Neuronal stem cell (in vitro differentiated cells): ENCODE results near the gene CDC42BPA.

Source experiments
- DNase-seq: peaks from one replicate; pipeline ENCODE4 v3.0.0-alpha.2; 2013; ENCODE audit warnings: low spot score
- H2AFZ ChIP-seq: one replicate; pipeline ENCODE4 v1.6.1; 2013; ENCODE audit warnings: mild to moderate bottlenecking, low read length, inconsistent platforms
- H2AK5ac ChIP-seq: 2 replicates; pipeline ENCODE4 v1.6.1; 2013; ENCODE audit warnings: low read depth, mild to moderate bottlenecking, inconsistent platforms, low read length, moderate library complexity, mixed read lengths
- H2BK120ac ChIP-seq: 2 replicates; pipeline ENCODE4 v1.6.1; 2013; ENCODE audit warnings: low read depth, mild to moderate bottlenecking, inconsistent platforms, low read length, moderate library complexity, mixed read lengths
- H2BK12ac ChIP-seq: one replicate; pipeline ENCODE4 v1.6.1; 2013; ENCODE audit warnings: low read length, inconsistent platforms
- H2BK15ac ChIP-seq: 2 replicates; pipeline ENCODE4 v1.6.1; 2013; ENCODE audit warnings: mild to moderate bottlenecking, low read length, inconsistent platforms, mixed read lengths
- H2BK5ac ChIP-seq: one replicate; pipeline ENCODE4 v1.6.1; 2013; ENCODE audit warnings: inconsistent platforms, mild to moderate bottlenecking, low read length, moderate library complexity
- H3K14ac ChIP-seq: one replicate; pipeline ENCODE4 v1.6.1; 2013; ENCODE audit warnings: low read length, inconsistent platforms
- H3K18ac ChIP-seq: 2 replicates; pipeline ENCODE4 v1.6.1; 2013; ENCODE audit warnings: low read length, inconsistent platforms
- H3K23ac ChIP-seq: 2 replicates; pipeline ENCODE4 v1.6.1; 2013; ENCODE audit warnings: low read depth, mild to moderate bottlenecking, mixed read lengths, low read length, inconsistent platforms; ENCODE audit not compliant: poor library complexity
- H3K27ac ChIP-seq: replicated peaks from 3 replicates; pipeline ENCODE4 v1.5.1; 2013; ENCODE audit warnings: low read length, inconsistent platforms
- H3K27me3 ChIP-seq, 3 experiments: 2 replicates each; pipeline ENCODE4 v1.6.1; 2013; ENCODE audit warnings: low read length in 3 of 3, mild to moderate bottlenecking in 2 of 3, inconsistent platforms in 1 of 3, low read depth in 1 of 3, mixed read lengths in 1 of 3, moderate library complexity in 1 of 3; ENCODE audit not compliant: control insufficient read depth in 3 of 3, insufficient read depth in 3 of 3
- H3K36me3 ChIP-seq, 2 donors: replicated peaks in 1 of 2; 2 replicates each; pipeline ENCODE4 v1.6.1; 2013; ENCODE audit warnings: low read length in 2 of 2; ENCODE audit not compliant: control insufficient read depth in 2 of 2, insufficient read depth in 2 of 2
- H3K4ac ChIP-seq: 2 replicates; pipeline ENCODE4 v1.6.1; 2013; ENCODE audit warnings: inconsistent platforms, mild to moderate bottlenecking, low read length, moderate library complexity
- H3K4me1 ChIP-seq, 2 donors: 1 replicate in 1 of 2; 2 replicates in 1 of 2; pipeline ENCODE4 v1.6.1; 2013; ENCODE audit warnings: low read length in 2 of 2, low read depth in 1 of 2; ENCODE audit not compliant: control insufficient read depth in 2 of 2, insufficient read depth in 1 of 2
- H3K4me2 ChIP-seq: one replicate; pipeline ENCODE4 v1.6.1; 2013; ENCODE audit warnings: mild to moderate bottlenecking, low read length, inconsistent platforms; ENCODE audit not compliant: insufficient read depth, poor library complexity, severe bottlenecking
- H3K4me3 ChIP-seq, 2 donors: 2 replicates each; pipeline ENCODE4 v1.5.1; 2013; ENCODE audit warnings: low read length in 2 of 2, mild to moderate bottlenecking in 2 of 2, inconsistent platforms in 1 of 2, moderate library complexity in 1 of 2
- H3K79me1 ChIP-seq: one replicate; pipeline ENCODE4 v1.6.1; 2013; ENCODE audit warnings: low read depth, mild to moderate bottlenecking, inconsistent platforms, low read length, moderate library complexity
- H3K9ac ChIP-seq: one replicate; pipeline ENCODE4 v1.6.1; 2013; ENCODE audit warnings: mild to moderate bottlenecking, low read depth, low read length, inconsistent platforms; ENCODE audit not compliant: poor library complexity
- H3K9me3 ChIP-seq, 2 donors: replicated peaks in 1 of 2; 2 replicates each; pipeline versions ENCODE3 to v1.6.1; 2013; ENCODE audit warnings: low read length in 2 of 2, mild to moderate bottlenecking in 2 of 2, inconsistent platforms in 1 of 2, low read depth in 1 of 2, mixed read lengths in 1 of 2, moderate library complexity in 1 of 2; ENCODE audit not compliant: control insufficient read depth in 2 of 2, insufficient read depth in 1 of 2
- H4K8ac ChIP-seq: one replicate; pipeline ENCODE4 v1.6.1; 2013; ENCODE audit warnings: low read depth, mild to moderate bottlenecking, inconsistent platforms, low read length, moderate library complexity
- H4K91ac ChIP-seq: one replicate; pipeline ENCODE4 v1.6.1; 2013; ENCODE audit warnings: low read length, low read depth, mild to moderate bottlenecking, inconsistent platforms; ENCODE audit not compliant: poor library complexity
- WGBS, 2 donors: extraction: QIAGEN DNeasy Blood & Tissue Kit; methylation state at CpG; one replicate each; pipeline ENCODE4 v1.1.7; 2013; ENCODE audit warnings: missing lambda C conversion rate in 2 of 2, mixed read lengths in 1 of 2; ENCODE audit not compliant: insufficient read length in 2 of 2, insufficient replicate concordance in 1 of 2; ENCODE audit errors: extremely low coverage in 2 of 2; 5-methylcytosine and 5-hydroxymethylcytosine counted together

Gene CDC42BPA

DNA sequence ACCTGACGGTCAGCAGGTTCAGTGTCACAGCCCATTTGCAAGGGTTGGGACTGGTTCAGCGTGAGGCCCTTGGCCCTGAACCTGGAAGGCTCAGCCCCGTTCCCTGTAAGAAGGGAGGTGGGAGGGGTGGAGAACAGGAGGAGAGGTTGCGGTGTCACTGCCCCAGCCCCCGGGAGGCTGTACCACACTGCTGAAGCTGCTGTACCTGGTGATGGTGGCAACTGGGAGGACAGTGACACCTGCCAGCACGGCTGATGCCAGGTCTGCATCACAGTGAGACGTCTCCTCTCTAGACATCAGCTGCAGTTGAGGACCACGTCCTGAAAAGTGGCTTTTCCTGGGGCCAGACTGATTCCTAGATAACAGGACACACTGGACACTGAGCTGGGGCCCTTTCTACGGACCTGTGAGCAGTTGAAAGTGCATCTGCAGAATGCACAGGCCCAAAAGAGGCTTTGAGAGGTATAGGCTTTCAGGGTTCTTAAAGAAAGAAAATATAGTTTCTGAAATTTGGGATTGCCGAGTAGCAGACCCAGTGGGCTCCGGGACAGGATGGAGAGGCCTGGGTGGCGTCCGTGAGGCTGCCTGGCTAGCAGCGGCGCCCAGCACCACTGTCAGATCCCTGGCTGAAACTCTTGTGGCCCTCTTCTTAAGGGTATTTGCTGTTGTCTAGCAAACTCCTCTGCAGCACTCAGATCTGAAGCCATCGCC, 330.5 kb downstream of the CDC42BPA start:
- no peaks in the 10 kb centered on the region for H3K27me3 ChIP-seq
- H3K4ac ChIP-seq = no peak overlapping the region

GRCh38 chr1:226987179-226987536, 331.1 kb downstream of the CDC42BPA start:
- Histone ChIP-seq H2AK5ac (no peak overlapping the region), H2BK15ac (no peak overlapping the region), H3K4me2 (no peak overlapping the region), H3K23ac (peak overlapping the region; percentile 55), H3K18ac (no peak overlapping the region), H4K8ac (no peak overlapping the region), H3K4me1 (no peaks in the 10 kb centered on the region), H3K27ac (no peak overlapping the region), H2AFZ (no peak overlapping the region), H3K14ac (no peak overlapping the region), H3K79me1 (no peaks in the 10 kb centered on the region), H2BK120ac (no peak overlapping the region), H3K4me3 (no peak overlapping the region), H3K4ac (no peak overlapping the region), H2BK5ac (no peak overlapping the region), H4K91ac (no peak overlapping the region), H3K27me3 (no peaks in the 10 kb centered on the region), H3K9ac (no peak overlapping the region), H2BK12ac (no peak overlapping the region), H3K36me3 (peaks cover 0 to 33% of the 10 kb centered on the region in 2 donors), H3K9me3 (peaks cover 0 to 2% of the 10 kb centered on the region in 2 donors)
- no peak for DNase-seq
- no CpG with 5 or more reads among the region's 8 CpGs for WGBS, 2 donors

More for the DNA sequence above, 330.5 kb downstream of the CDC42BPA start:
- Histone ChIP-seq H2BK5ac (no peak overlapping the region), H4K8ac (peak overlapping the region; percentile 82), H2BK12ac (no peak overlapping the region), H3K9ac (peak overlapping the region; percentile 60), H2BK120ac (no peak overlapping the region), H2AFZ (no peak overlapping the region), H3K4me1 (peaks cover 0 to 2% of the 10 kb centered on the region in 2 donors), H3K14ac (no peak overlapping the region), H3K27ac (no peak overlapping the region), H3K79me1 (no peaks in the 10 kb centered on the region), H3K9me3 (peaks cover 0 to 2% of the 10 kb centered on the region in 2 donors), H2BK15ac (no peak overlapping the region), H3K23ac (no peak overlapping the region), H3K36me3 (peaks cover 0 to 33% of the 10 kb centered on the region in 2 donors), H3K4me3 (no peak overlapping the region), H2AK5ac (no peak overlapping the region), H3K18ac (no peak overlapping the region), H4K91ac (no peak overlapping the region), H3K4me2 (no peak overlapping the region)
- DNase-seq = no peak
- no CpG with 5 or more reads among the region's 16 CpGs for WGBS, 2 donors

GRCh38 chr1:226986496-226987178, 331.7 kb downstream of the CDC42BPA start:
- no peak overlapping the region for H2AFZ ChIP-seq
- H3K4me1 ChIP-seq = no peaks in the 10 kb centered on the region

GRCh38 chr1:226985839-226986463, 332.3 kb downstream of the CDC42BPA start:
- H2AFZ ChIP-seq = no peak overlapping the region
- no peaks in the 10 kb centered on the region for H3K4me1 ChIP-seq
- H3K4ac ChIP-seq = no peak overlapping the region
- H4K8ac ChIP-seq = no peak overlapping the region
- H3K36me3 ChIP-seq = peaks cover 0 to 33% of the 10 kb centered on the region in 2 donors
- H3K4me3 ChIP-seq = no peak overlapping the region
- no peak overlapping the region for H3K9ac ChIP-seq
- peaks cover 0 to 2% of the 10 kb centered on the region in 2 donors for H3K9me3 ChIP-seq
- H2AK5ac ChIP-seq = no peak overlapping the region
- H2BK15ac ChIP-seq = no peak overlapping the region
- no peak overlapping the region for H3K23ac ChIP-seq
- no peaks in the 10 kb centered on the region for H3K79me1 ChIP-seq
- H3K14ac ChIP-seq = no peak overlapping the region
- no peak overlapping the region for H4K91ac ChIP-seq
- WGBS, 2 donors = no CpG with 5 or more reads among the region's 25 CpGs
- no peaks in the 10 kb centered on the region for H3K27me3 ChIP-seq
- no peak overlapping the region for H3K27ac ChIP-seq
- H2BK12ac ChIP-seq = no peak overlapping the region
- no peak overlapping the region for H2BK120ac ChIP-seq
- H2BK5ac ChIP-seq = no peak overlapping the region
- no peak overlapping the region for H3K4me2 ChIP-seq
- no peak overlapping the region for H3K18ac ChIP-seq
- no peak for DNase-seq

More at GRCh38 chr1:226986496-226987178, 331.7 kb downstream of the CDC42BPA start:
- Histone ChIP-seq H3K23ac (peak overlapping the region; percentile 86), H3K4ac (no peak overlapping the region), H3K36me3 (peaks cover 0 to 33% of the 10 kb centered on the region in 2 donors), H2AK5ac (no peak overlapping the region), H3K79me1 (no peaks in the 10 kb centered on the region), H2BK5ac (no peak overlapping the region), H2BK15ac (no peak overlapping the region), H3K18ac (peak overlapping the region; percentile 21), H3K9ac (no peak overlapping the region), H3K4me2 (no peak overlapping the region), H3K14ac (no peak overlapping the region), H3K27me3 (no peaks in the 10 kb centered on the region), H2BK120ac (no peak overlapping the region), H4K91ac (no peak overlapping the region), H3K4me3 (no peak overlapping the region), H4K8ac (no peak overlapping the region), H2BK12ac (no peak overlapping the region), H3K9me3 (peaks cover 0 to 2% of the 10 kb centered on the region in 2 donors), H3K27ac (no peak overlapping the region)
- WGBS, 2 donors = no CpG with 5 or more reads among the region's 21 CpGs
- no peak for DNase-seq
